MM.1S (cell line): ENCODE results near the gene GRIK3.

Experiments used
- DNase-seq: peaks from one replicate; pipeline ENCODE4 v3.0.0-alpha.2; 2015
- H2AFZ ChIP-seq: fragments of 300-600 bp; sonication (generic); 2 replicates; pipeline ENCODE4 v1.6.0; 2016; ENCODE audit warnings: antibody characterized with exemption, low read length
- H3F3A ChIP-seq: fragments of 300-600 bp; sonication (generic); 2 replicates; pipeline ENCODE4 v1.6.1; 2016; ENCODE audit warnings: mild to moderate bottlenecking, antibody characterized with exemption, low read length, moderate library complexity, mixed read lengths; ENCODE audit not compliant: insufficient read depth
- H3K27ac ChIP-seq: fragments of 300-600 bp; sonication (generic); 2 replicates; pipeline ENCODE4 v1.5.1; 2016; ENCODE audit warnings: mild to moderate bottlenecking, low read length
- H3K27me3 ChIP-seq: fragments of 300-600 bp; sonication (generic); replicated peaks from 2 replicates; pipeline ENCODE4 v1.6.0; 2016; ENCODE audit warnings: low read length; ENCODE audit not compliant: insufficient read depth
- H3K36me3 ChIP-seq: fragments of 300-600 bp; sonication (generic); replicated peaks from 2 replicates; pipeline ENCODE4 v1.6.1; 2016; ENCODE audit warnings: mild to moderate bottlenecking, low read length, mixed read lengths; ENCODE audit not compliant: insufficient read depth
- H3K4me1 ChIP-seq: fragments of 300-600 bp; sonication (generic); 2 replicates; pipeline ENCODE4 v1.6.1; 2016; ENCODE audit warnings: low read length, mixed read lengths
- H3K4me2 ChIP-seq: fragments of 300-600 bp; sonication (generic); 2 replicates; pipeline ENCODE4 v1.6.0; 2016; ENCODE audit warnings: low read depth, low read length
- H3K4me3 ChIP-seq: fragments of 300-600 bp; sonication (generic); 2 replicates; pipeline ENCODE4 v1.5.1; 2016; ENCODE audit warnings: low read length, mixed read lengths
- H3K79me2 ChIP-seq: fragments of 300-600 bp; sonication (generic); 2 replicates; pipeline ENCODE4 v1.6.1; 2016; ENCODE audit warnings: mixed run types, low read length, mixed read lengths
- H3K9ac ChIP-seq: fragments of 300-600 bp; sonication (generic); 2 replicates; pipeline ENCODE4 v1.6.1; 2016; ENCODE audit warnings: low read length, mixed read lengths
- H3K9me2 ChIP-seq: fragments of 300-600 bp; sonication (generic); replicated peaks from 2 replicates; pipeline ENCODE4 v1.6.1; 2016; ENCODE audit warnings: mild to moderate bottlenecking, low read length, mixed read lengths; ENCODE audit not compliant: insufficient read depth
- H3K9me3 ChIP-seq: fragments of 300-600 bp; sonication (generic); replicated peaks from 2 replicates; pipeline ENCODE4 v1.6.1; 2016; ENCODE audit warnings: mild to moderate bottlenecking, low read length, mixed read lengths; ENCODE audit not compliant: insufficient read depth
- H4K20me1 ChIP-seq: fragments of 300-600 bp; sonication (generic); 2 replicates; pipeline ENCODE4 v1.6.1; 2016; ENCODE audit warnings: mild to moderate bottlenecking, low read length, moderate library complexity, mixed read lengths; ENCODE audit not compliant: insufficient read depth
- CTCF ChIP-seq: fragments of 300-600 bp; sonication (generic); IDR thresholded peaks from 2 replicates; pipeline ENCODE4 v1.5.1; 2016; ENCODE audit warnings: antibody characterized with exemption, low read length, mixed read lengths
- EZH2 ChIP-seq: fragments of 300-600 bp; sonication (generic); optimal IDR thresholded peaks from 2 replicates; pipeline ENCODE3; 2017; ENCODE audit warnings: low read depth, mild to moderate bottlenecking, antibody characterized with exemption, low read length, mixed read lengths
- EZH2phosphoT487 ChIP-seq: fragments of 300-600 bp; sonication (generic); IDR thresholded peaks from 2 replicates; pipeline ENCODE4 v1.6.1; 2018; ENCODE audit warnings: antibody characterized with exemption, low read length

GRIK3 gene

GRCh38 chr1:37015713-37016112, 18.6 kb downstream of the GRIK3 start:
- H3K9me2 ChIP-seq, result no peaks in the 10 kb centered on the region
- no peak for TF ChIP-seq CTCF
- TF ChIP-seq EZH2phosphoT487, result no peak
- no peak for TF ChIP-seq EZH2
- H3K4me2 ChIP-seq, result no peak overlapping the region

GRCh38 chr1:37012226-37012625, 22.1 kb downstream of the GRIK3 start:
- Histone ChIP-seq H3K27ac (no peak overlapping the region), H3K9me3 (no peaks in the 10 kb centered on the region), H3K4me1 (no peaks in the 10 kb centered on the region), H4K20me1 (no peaks in the 10 kb centered on the region), H2AFZ (no peak overlapping the region), H3K4me3 (no peak overlapping the region), H3K79me2 (no peaks in the 10 kb centered on the region), H3K4me2 (no peak overlapping the region), H3K36me3 (no peaks in the 10 kb centered on the region), H3K27me3 (peaks cover 65% of the 10 kb centered on the region), H3K9me2 (no peaks in the 10 kb centered on the region), H3K9ac (no peak overlapping the region), H3F3A (no peaks in the 10 kb centered on the region)
- no peak for DNase-seq
- no peak for TF ChIP-seq EZH2phosphoT487
- TF ChIP-seq EZH2, result no peak
- TF ChIP-seq CTCF, result no peak

More at GRCh38 chr1:37015713-37016112, 18.6 kb downstream of the GRIK3 start:
- Histone ChIP-seq H3K27me3 (peaks cover 63% of the 10 kb centered on the region), H3K9ac (no peak overlapping the region), H3K27ac (no peak overlapping the region), H3K4me1 (no peaks in the 10 kb centered on the region), H3K9me3 (no peaks in the 10 kb centered on the region), H2AFZ (no peak overlapping the region), H4K20me1 (no peaks in the 10 kb centered on the region), H3F3A (no peaks in the 10 kb centered on the region), H3K4me3 (no peak overlapping the region), H3K36me3 (no peaks in the 10 kb centered on the region), H3K79me2 (no peaks in the 10 kb centered on the region)
- no peak for DNase-seq

- Histone ChIP-seq H3K4me1 (no peaks in the 10 kb centered on the region), H4K20me1 (no peaks in the 10 kb centered on the region), H3K27ac (no peak overlapping the region), H3K27me3 (peaks cover 73% of the 10 kb centered on the region), H3K79me2 (no peaks in the 10 kb centered on the region), H3F3A (no peaks in the 10 kb centered on the region), H3K4me2 (no peak overlapping the region), H3K4me3 (no peak overlapping the region), H3K9me2 (no peaks in the 10 kb centered on the region), H2AFZ (no peak overlapping the region), H3K9me3 (no peaks in the 10 kb centered on the region), H3K9ac (no peak overlapping the region), H3K36me3 (no peaks in the 10 kb centered on the region)
- no peak for TF ChIP-seq EZH2phosphoT487
- TF ChIP-seq CTCF, result no peak
- TF ChIP-seq EZH2, result no peak
- DNase-seq, result no peak
Measured at GRCh38 chr1:37010011-37010410, 24.3 kb downstream of the GRIK3 start.

- H2AFZ ChIP-seq, result no peak overlapping the region
- TF ChIP-seq CTCF (no peak), EZH2 (no peak), EZH2phosphoT487 (no peak)
- H3K36me3 ChIP-seq, result no peaks in the 10 kb centered on the region
Measured at GRCh38 chr1:37009521-37009920, 24.8 kb downstream of the GRIK3 start.

More at GRCh38 chr1:37009521-37009920, 24.8 kb downstream of the GRIK3 start:
- DNase-seq, result no peak
- H3K79me2 ChIP-seq, result no peaks in the 10 kb centered on the region
- no peaks in the 10 kb centered on the region for H4K20me1 ChIP-seq
- H3K4me2 ChIP-seq, result no peak overlapping the region
- H3K27ac ChIP-seq, result no peak overlapping the region
- H3K4me1 ChIP-seq, result no peaks in the 10 kb centered on the region
- no peaks in the 10 kb centered on the region for H3F3A ChIP-seq
- no peaks in the 10 kb centered on the region for H3K9me3 ChIP-seq
- no peak overlapping the region for H3K9ac ChIP-seq
- no peak overlapping the region for H3K4me3 ChIP-seq
- no peaks in the 10 kb centered on the region for H3K9me2 ChIP-seq
- H3K27me3 ChIP-seq, result peaks cover 74% of the 10 kb centered on the region
